ENCODE data around the gene PRDM8.

Gene PRDM8

GRCh38 chr4:80187677-80188076 lies 9.6 kb upstream of the PRDM8 start:
- no peaks in the 10 kb centered on the region for H3K36me3 ChIP-seq (ENCODE audit: control insufficient read depth, low read length)
- no peaks in the 10 kb centered on the region for H3K9me2 ChIP-seq (replicated peaks; ENCODE audit: control insufficient read depth, low read length)
- no peaks in the 10 kb centered on the region for H3K9me3 ChIP-seq (ENCODE audit: control insufficient read depth, insufficient read depth, low read length)
- no peaks in the 10 kb centered on the region for H3K79me2 ChIP-seq (ENCODE audit: control insufficient read depth, low read length)
- H3K4me2 ChIP-seq (ENCODE audit: low read length), result no peak overlapping the region
- H3F3A ChIP-seq (ENCODE audit: control insufficient read depth, insufficient read depth), result no peaks in the 10 kb centered on the region
- no peak overlapping the region for H3K27ac ChIP-seq (ENCODE audit: low read depth, low read length)
- peaks cover 30% of the 10 kb centered on the region for H3K27me3 ChIP-seq (ENCODE audit: control insufficient read depth, low read length)
- H3K4me3 ChIP-seq (ENCODE audit: low read length), result no peak overlapping the region
- H3K4me1 ChIP-seq (ENCODE audit: control insufficient read depth, low read length), result peaks cover 7% of the 10 kb centered on the region
- TF ChIP-seq EZH2phosphoT487 (IDR thresholded peaks at IDR 0.05; ENCODE audit: borderline replicate concordance, low read length) (no peak), CTCF (IDR thresholded peaks at IDR 0.05; ENCODE audit: low read depth, low read length, poor library complexity, severe bottlenecking) (no peak)
- no peaks in the 10 kb centered on the region for H4K20me1 ChIP-seq (ENCODE audit: control insufficient read depth, insufficient read depth, low read depth, low read length)

GRCh38 chr4:80188457-80188800 lies 8.9 kb upstream of the PRDM8 start:
- H3K27ac ChIP-seq (ENCODE audit: low read depth, low read length), result no peak overlapping the region
- H4K20me1 ChIP-seq (ENCODE audit: control insufficient read depth, insufficient read depth, low read depth, low read length), result no peaks in the 10 kb centered on the region
- no peaks in the 10 kb centered on the region for H3F3A ChIP-seq (ENCODE audit: control insufficient read depth, insufficient read depth)
- peaks cover 7% of the 10 kb centered on the region for H3K4me1 ChIP-seq (ENCODE audit: control insufficient read depth, low read length)
- no peaks in the 10 kb centered on the region for H3K9me2 ChIP-seq (replicated peaks; ENCODE audit: control insufficient read depth, low read length)
- peaks cover 25% of the 10 kb centered on the region for H3K27me3 ChIP-seq (ENCODE audit: control insufficient read depth, low read length)
- H3K4me2 ChIP-seq (ENCODE audit: low read length), result no peak overlapping the region
- H3K4me3 ChIP-seq (ENCODE audit: low read length), result no peak overlapping the region
- no peaks in the 10 kb centered on the region for H3K36me3 ChIP-seq (ENCODE audit: control insufficient read depth, low read length)
- H3K9me3 ChIP-seq (ENCODE audit: control insufficient read depth, insufficient read depth, low read length), result no peaks in the 10 kb centered on the region
- TF ChIP-seq CTCF (IDR thresholded peaks at IDR 0.05; ENCODE audit: low read depth, low read length, poor library complexity, severe bottlenecking), result no peak
- TF ChIP-seq EZH2phosphoT487 (IDR thresholded peaks at IDR 0.05; ENCODE audit: borderline replicate concordance, low read length), result no peak
- H3K79me2 ChIP-seq (ENCODE audit: control insufficient read depth, low read length), result no peaks in the 10 kb centered on the region

- Histone ChIP-seq H3K9me2 (replicated peaks; ENCODE audit: control insufficient read depth, low read length) (no peaks in the 10 kb centered on the region), H3K36me3 (ENCODE audit: control insufficient read depth, low read length) (no peaks in the 10 kb centered on the region)
Observed at GRCh38 chr4:80188801-80189458, 8.4 kb upstream of the PRDM8 start.

More at GRCh38 chr4:80188801-80189458, 8.4 kb upstream of the PRDM8 start:
- Histone ChIP-seq H3K79me2 (ENCODE audit: control insufficient read depth, low read length) (no peaks in the 10 kb centered on the region), H3F3A (ENCODE audit: control insufficient read depth, insufficient read depth) (no peaks in the 10 kb centered on the region), H3K9me3 (ENCODE audit: control insufficient read depth, insufficient read depth, low read length) (no peaks in the 10 kb centered on the region), H3K27me3 (ENCODE audit: control insufficient read depth, low read length) (peaks cover 25% of the 10 kb centered on the region), H4K20me1 (ENCODE audit: control insufficient read depth, insufficient read depth, low read depth, low read length) (no peaks in the 10 kb centered on the region), H3K4me1 (ENCODE audit: control insufficient read depth, low read length) (peaks cover 7% of the 10 kb centered on the region), H3K4me3 (ENCODE audit: low read length) (no peak overlapping the region), H3K4me2 (ENCODE audit: low read length) (no peak overlapping the region), H3K27ac (ENCODE audit: low read depth, low read length) (no peak overlapping the region)
- no peak for TF ChIP-seq EZH2phosphoT487 (IDR thresholded peaks at IDR 0.05; ENCODE audit: borderline replicate concordance, low read length)
- TF ChIP-seq CTCF (IDR thresholded peaks at IDR 0.05; ENCODE audit: low read depth, low read length, poor library complexity, severe bottlenecking), result no peak

Data from DOHH2 (cell line).